ENCODE data around the gene EDNRA.

GRCh38 chr4:147530134-147530533 lies 49.2 kb downstream of the EDNRA start:
- TF ChIP-seq CTCF (IDR thresholded peaks at IDR 0.05) (no peak), POLR2AphosphoS5 (IDR thresholded peaks at IDR 0.05; ENCODE audit: low read depth, low read length) (no peak), SIN3A (IDR thresholded peaks at IDR 0.05; ENCODE audit: borderline replicate concordance, insufficient read depth, low read depth, low read length) (no peak)
